Measurements from ENCODE around the gene PIK3R5. TPM values are rescaled to one million over a fixed set of nuclear protein-coding genes. Genes with fewer than 3 reads are reported as not detected.

PIK3R5 gene
- polyA plus RNA-seq, 2 of the 4 experiments (the other 2 are of a cell fraction): 0.01 TPM; not detected in 1

GRCh38 chr17:8995711-8996110, 30.2 kb upstream of the PIK3R5 start:
- no peaks in the 10 kb centered on the region for H3K4me1 ChIP-seq
- CTCF ChIA-PET: interaction anchor here (0.8 to 7.7 kb wide), 11 partner anchors 9 to 534 kb away, joined by 3 to 158 read pairs (median 4); no protein-coding TSS in a partner anchor
- H3K27ac ChIP-seq: no peak overlapping the region
- peaks cover 9% of the 10 kb centered on the region; the same call in 1 of the 3 replicates for H3K9me3 ChIP-seq
- no peak overlapping the region for H3K4me2 ChIP-seq
- no peak for DNase-seq (ENCODE audit: low read depth in 1 of 2, low spot score in 1 of 2)
- TF ChIP-seq EP300 (IDR thresholded peaks at IDR 0.05): no peak
- TF ChIP-seq, protein P1, sequence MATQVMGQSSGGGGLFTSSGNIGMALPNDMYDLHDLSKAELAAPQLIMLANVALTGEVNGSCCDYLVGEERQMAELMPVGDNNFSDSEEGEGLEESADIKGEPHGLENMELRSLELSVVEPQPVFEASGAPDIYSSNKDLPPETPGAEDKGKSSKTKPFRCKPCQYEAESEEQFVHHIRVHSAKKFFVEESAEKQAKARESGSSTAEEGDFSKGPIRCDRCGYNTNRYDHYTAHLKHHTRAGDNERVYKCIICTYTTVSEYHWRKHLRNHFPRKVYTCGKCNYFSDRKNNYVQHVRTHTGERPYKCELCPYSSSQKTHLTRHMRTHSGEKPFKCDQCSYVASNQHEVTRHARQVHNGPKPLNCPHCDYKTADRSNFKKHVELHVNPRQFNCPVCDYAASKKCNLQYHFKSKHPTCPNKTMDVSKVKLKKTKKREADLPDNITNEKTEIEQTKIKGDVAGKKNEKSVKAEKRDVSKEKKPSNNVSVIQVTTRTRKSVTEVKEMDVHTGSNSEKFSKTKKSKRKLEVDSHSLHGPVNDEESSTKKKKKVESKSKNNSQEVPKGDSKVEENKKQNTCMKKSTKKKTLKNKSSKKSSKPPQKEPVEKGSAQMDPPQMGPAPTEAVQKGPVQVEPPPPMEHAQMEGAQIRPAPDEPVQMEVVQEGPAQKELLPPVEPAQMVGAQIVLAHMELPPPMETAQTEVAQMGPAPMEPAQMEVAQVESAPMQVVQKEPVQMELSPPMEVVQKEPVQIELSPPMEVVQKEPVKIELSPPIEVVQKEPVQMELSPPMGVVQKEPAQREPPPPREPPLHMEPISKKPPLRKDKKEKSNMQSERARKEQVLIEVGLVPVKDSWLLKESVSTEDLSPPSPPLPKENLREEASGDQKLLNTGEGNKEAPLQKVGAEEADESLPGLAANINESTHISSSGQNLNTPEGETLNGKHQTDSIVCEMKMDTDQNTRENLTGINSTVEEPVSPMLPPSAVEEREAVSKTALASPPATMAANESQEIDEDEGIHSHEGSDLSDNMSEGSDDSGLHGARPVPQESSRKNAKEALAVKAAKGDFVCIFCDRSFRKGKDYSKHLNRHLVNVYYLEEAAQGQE (IDR thresholded peaks at IDR 0.05): no peak
- TF ChIP-seq NR3C1 (IDR thresholded peaks at IDR 0.05): no peak
- TF ChIP-seq BHLHE40 (IDR thresholded peaks at IDR 0.05; ENCODE audit: low read depth, low read length): no peak
- no peak for TF ChIP-seq RAD21 (conservative IDR thresholded peaks at IDR 0.05 in 1 of 2, IDR thresholded peaks at IDR 0.05 in 1 of 2)
- no peak for TF ChIP-seq TP53 (CRISPR knock-in tag; IDR thresholded peaks at IDR 0.05)
- no peak for TF ChIP-seq FOSB (CRISPR knock-in tag; IDR thresholded peaks at IDR 0.05)
- no peak for FAIRE-seq
- 38% methylated on average over 7 of the region's 7 CpGs for WGBS (ENCODE audit: missing lambda C conversion rate)
- no peak for ATAC-seq
- POLR2A ChIA-PET: no interaction called here
- H3K4me3 ChIP-seq: no peak overlapping the region

GRCh38 chr17:8994319-8994718, 28.8 kb upstream of the PIK3R5 start:
- peak in 1 of 2 experiments; percentile 62 for DNase-seq (ENCODE audit: low read depth in 1 of 2, low spot score in 1 of 2)
- Histone ChIP-seq H3K4me1 (no peaks in the 10 kb centered on the region), H3K27ac (no peak overlapping the region), H3K4me3 (no peak overlapping the region), H3K4me2 (no peak overlapping the region), H3K9me3 (no peaks in the 10 kb centered on the region)
- ATAC-seq: peak; percentile 58 to 73; a peak in 4 of 6 replicates
- ChIA-PET POLR2A (no interaction called here), CTCF (interaction anchor here (0.7 to 7.7 kb wide), 4 partner anchors 11 to 560 kb away, joined by 3 to 158 read pairs (median 32); no protein-coding TSS in a partner anchor)
- 19% methylated on average over 7 of the region's 7 CpGs for WGBS (ENCODE audit: missing lambda C conversion rate)
- FAIRE-seq: no peak
- TF ChIP-seq RCOR1 (IDR thresholded peaks at IDR 0.05; ENCODE audit: low read depth, low read length) (no peak), NR3C1 (IDR thresholded peaks at IDR 0.05) (no peak), ELK1 (IDR thresholded peaks at IDR 0.05; ENCODE audit: low read depth, low read length) (no peak), CBX8 (IDR thresholded peaks at IDR 0.05) (no peak), RARB (CRISPR knock-in tag; IDR thresholded peaks at IDR 0.05) (no peak), HOXB5 (CRISPR knock-in tag; IDR thresholded peaks at IDR 0.05) (no peak), PHF8 (IDR thresholded peaks at IDR 0.05; ENCODE audit: borderline replicate concordance, low read depth) (no peak), EP300 (IDR thresholded peaks at IDR 0.05) (no peak), TP53 (CRISPR knock-in tag; IDR thresholded peaks at IDR 0.05) (no peak), CBX2 (IDR thresholded peaks at IDR 0.05; ENCODE audit: borderline replicate concordance, low read depth) (no peak), HEYL (CRISPR knock-in tag; IDR thresholded peaks at IDR 0.05) (no peak), EHMT2 (IDR thresholded peaks at IDR 0.05; ENCODE audit: low read depth) (no peak), ZSCAN20 (CRISPR knock-in tag; IDR thresholded peaks at IDR 0.05) (no peak), TFCP2L1 (CRISPR knock-in tag; IDR thresholded peaks at IDR 0.05) (no peak), USF2 (IDR thresholded peaks at IDR 0.05) (no peak), BHLHE40 (IDR thresholded peaks at IDR 0.05; ENCODE audit: low read depth, low read length) (no peak), SREBF2 (IDR thresholded peaks at IDR 0.05) (no peak), CTCF (IDR thresholded peaks at IDR 0.05) (peak; percentile 51), NPAS2 (CRISPR knock-in tag; IDR thresholded peaks at IDR 0.05; ENCODE audit: borderline replicate concordance) (no peak), CHD4 (IDR thresholded peaks at IDR 0.05; ENCODE audit: borderline replicate concordance) (no peak), RNF2 (IDR thresholded peaks at IDR 0.05; ENCODE audit: borderline replicate concordance, low read depth) (no peak)
- TF ChIP-seq, protein P2, sequence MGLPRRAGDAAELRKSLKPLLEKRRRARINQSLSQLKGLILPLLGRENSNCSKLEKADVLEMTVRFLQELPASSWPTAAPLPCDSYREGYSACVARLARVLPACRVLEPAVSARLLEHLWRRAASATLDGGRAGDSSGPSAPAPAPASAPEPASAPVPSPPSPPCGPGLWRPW (IDR thresholded peaks at IDR 0.05): no peak
- TF ChIP-seq, protein P1 (IDR thresholded peaks at IDR 0.05): no peak

Data from A549 (cell line).